Nucleus accumbens (tissue), 56 donors: ENCODE measurements around the gene KIAA0513.
A peak's percentile ranks its signal among the peaks of the same experiment; 100 is the strongest.
"Not testable (repeated sequence)": the region's sequence is repeated elsewhere in the genome, so short reads cannot be mapped to it uniquely, and the experiment has no call there.

ENCODE experiments used
- DNase-seq, 56 donors: peaks; one replicate each; lab custom pipeline; 2025; lab: John Stamatoyannopoulos, UW

KIAA0513 gene

GRCh38 chr16:85028685-85029407, 1.3 kb downstream of the KIAA0513 start:
- DNase-seq, result peak in 33 of 56 donors; percentile 9 to 66 (median 29)

- DNase-seq, result peak in 6 of 56 donors; percentile 21 to 35 (median 22)
Observed at GRCh38 chr16:85029408-85029784, 1.8 kb downstream of the KIAA0513 start.

- DNase-seq, result no peak
Observed at GRCh38 chr16:85029981-85030401, 2.4 kb downstream of the KIAA0513 start.

- no peak for DNase-seq
Observed at GRCh38 chr16:85031451-85031850, 3.9 kb downstream of the KIAA0513 start.

GRCh38 chr16:85032187-85032586, 4.6 kb downstream of the KIAA0513 start:
- not testable (repeated sequence) for DNase-seq

- no peak for DNase-seq
Observed at GRCh38 chr16:85033171-85033570, 5.6 kb downstream of the KIAA0513 start.

- no peak for DNase-seq
Observed at GRCh38 chr16:85034591-85035433, 7.2 kb downstream of the KIAA0513 start.

GRCh38 chr16:85036236-85037049, 8.8 kb downstream of the KIAA0513 start:
- no peak for DNase-seq

- no peak for DNase-seq
Observed at GRCh38 chr16:85037050-85037410, 9.4 kb downstream of the KIAA0513 start.

- DNase-seq, result no peak
Observed at GRCh38 chr16:85037721-85038120, 10.1 kb downstream of the KIAA0513 start.

GRCh38 chr16:85040685-85041084, 13.1 kb downstream of the KIAA0513 start:
- DNase-seq, result no peak

- DNase-seq, result no peak
Observed at GRCh38 chr16:85041219-85042166, 13.9 kb downstream of the KIAA0513 start.

- DNase-seq, result no peak
Observed at GRCh38 chr16:85042167-85042526, 14.6 kb downstream of the KIAA0513 start.

- DNase-seq, result no peak
Observed at GRCh38 chr16:85042606-85043005, 15.0 kb downstream of the KIAA0513 start.

- no peak for DNase-seq
Observed at GRCh38 chr16:85045077-85045476, 17.5 kb downstream of the KIAA0513 start.

- no peak for DNase-seq
Observed at GRCh38 chr16:85045641-85046471, 18.3 kb downstream of the KIAA0513 start.

- peak in 1 of 56 donors; percentile 34 for DNase-seq
Observed at GRCh38 chr16:85046472-85046916, 18.9 kb downstream of the KIAA0513 start.

GRCh38 chr16:85046931-85047866, 19.6 kb downstream of the KIAA0513 start:
- DNase-seq, result no peak
